SIG-M5 treated with dmso at 0.1 percent for 504 hours (cell line): ENCODE measurements around the gene RGMB.
"Not testable (repeated sequence)": the region's sequence is repeated elsewhere in the genome, so short reads cannot be mapped to it uniquely, and the experiment has no call there.

Source experiments
- DNase-seq: peaks from one replicate; lab custom pipeline; 2025; ENCODE audit not compliant: unreplicated experiment; lab: John Stamatoyannopoulos, UW

RGMB gene

GRCh38 chr5:98773464-98774191 lies at the start of gene RGMB:
Gene RGMB (plus strand): TSS chr5:98773663. CDS start chr5:98774071, 408 bp downstream.
- DNase-seq = peak; percentile 86

DNA sequence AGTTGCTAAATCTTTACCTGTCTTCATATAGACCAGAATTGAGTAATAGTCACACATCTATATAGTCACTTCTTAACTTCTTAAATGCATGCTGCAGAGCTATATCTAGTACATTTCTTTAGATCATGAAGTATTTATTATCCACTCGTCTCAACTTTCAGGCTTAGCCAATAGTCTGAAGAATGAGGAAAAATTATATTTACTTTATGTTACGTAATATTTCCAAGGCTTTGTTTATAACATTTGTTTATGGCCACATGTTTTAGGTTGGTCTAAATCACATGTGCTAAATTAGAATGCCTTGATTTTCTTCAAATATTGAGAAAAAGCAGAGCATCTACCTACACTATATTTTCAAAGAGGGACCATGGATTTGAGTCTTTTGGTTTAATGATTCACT lies 47.2 kb upstream of the RGMB start:
- DNase-seq = no peak

- DNase-seq = no peak
Measured at GRCh38 chr5:98727686-98728085, 45.8 kb upstream of the RGMB start.

- DNase-seq = no peak
Measured at GRCh38 chr5:98734646-98735045, 38.8 kb upstream of the RGMB start.

GRCh38 chr5:98735806-98736507 lies 37.5 kb upstream of the RGMB start:
- no peak for DNase-seq

DNA sequence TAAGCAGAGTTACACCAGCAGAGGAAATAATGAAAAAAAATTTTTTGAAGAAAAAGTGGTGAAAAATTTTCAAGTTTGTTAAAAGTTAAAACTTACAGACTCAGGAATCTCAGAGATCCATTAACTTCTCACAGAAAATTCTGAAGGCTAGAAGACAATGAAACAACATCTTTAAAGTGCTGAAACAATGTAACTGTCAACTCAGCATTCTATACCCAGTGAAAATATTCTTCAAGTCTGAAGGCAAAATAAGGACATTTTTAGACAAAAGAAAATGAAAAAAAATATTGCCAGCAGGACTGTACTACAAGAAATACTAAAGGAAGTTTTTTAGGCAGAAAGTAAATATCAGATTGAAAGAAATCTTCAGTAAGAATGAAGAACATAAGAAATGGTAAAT lies 36.7 kb upstream of the RGMB start:
- DNase-seq = no peak

DNA sequence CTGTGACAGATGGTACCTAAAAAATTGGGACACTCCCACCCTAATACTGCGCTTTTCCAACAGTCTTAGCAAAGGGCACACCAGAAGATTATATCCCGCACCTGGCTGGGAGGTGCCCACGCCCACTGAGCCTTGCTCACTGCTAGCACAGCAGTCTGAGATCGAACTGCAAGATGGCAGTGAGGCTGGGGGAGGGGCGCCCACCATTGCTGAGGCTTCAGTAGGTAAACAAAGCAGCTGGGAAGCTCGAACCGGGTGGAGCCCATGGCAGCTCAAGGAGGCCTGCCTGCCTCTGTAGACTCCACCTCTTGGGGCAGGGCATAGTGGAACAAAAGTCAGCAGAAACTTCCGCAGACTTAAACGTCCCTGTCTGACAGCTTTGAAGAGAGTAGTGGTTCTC lies 36.0 kb upstream of the RGMB start:
- not testable (repeated sequence) for DNase-seq

DNA sequence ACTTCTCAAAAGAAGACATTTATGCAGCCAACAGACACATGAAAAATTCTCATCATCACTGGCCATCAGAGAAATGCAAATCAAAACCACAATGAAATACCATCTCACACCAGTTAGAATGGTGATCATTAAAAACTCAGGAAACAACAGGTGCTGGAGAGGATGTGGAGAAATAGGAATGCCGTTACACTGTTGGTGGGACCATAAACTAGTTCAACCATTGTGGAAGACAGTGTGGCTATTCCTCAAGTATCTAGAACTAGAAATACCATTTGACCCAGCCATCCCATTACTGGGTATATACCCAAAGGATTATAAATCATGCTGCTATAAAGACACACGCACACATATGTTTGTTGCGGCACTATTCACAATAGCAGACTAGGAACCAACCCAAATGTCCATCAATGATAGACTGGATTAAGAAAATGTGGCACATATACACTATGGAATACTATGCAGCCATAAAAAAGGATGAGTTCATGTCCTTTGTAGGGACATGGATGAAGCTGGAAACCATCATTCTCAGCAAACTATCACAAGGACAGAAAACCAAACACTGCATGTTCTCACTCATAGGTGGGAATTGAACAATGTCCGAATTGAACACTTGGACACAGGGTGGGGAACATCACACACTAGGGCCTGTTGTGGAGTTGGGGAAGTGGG lies 34.8 kb upstream of the RGMB start:
- DNase-seq = not testable (repeated sequence)

- DNase-seq = no peak
Measured at GRCh38 chr5:98741926-98742325, 31.5 kb upstream of the RGMB start.

DNA sequence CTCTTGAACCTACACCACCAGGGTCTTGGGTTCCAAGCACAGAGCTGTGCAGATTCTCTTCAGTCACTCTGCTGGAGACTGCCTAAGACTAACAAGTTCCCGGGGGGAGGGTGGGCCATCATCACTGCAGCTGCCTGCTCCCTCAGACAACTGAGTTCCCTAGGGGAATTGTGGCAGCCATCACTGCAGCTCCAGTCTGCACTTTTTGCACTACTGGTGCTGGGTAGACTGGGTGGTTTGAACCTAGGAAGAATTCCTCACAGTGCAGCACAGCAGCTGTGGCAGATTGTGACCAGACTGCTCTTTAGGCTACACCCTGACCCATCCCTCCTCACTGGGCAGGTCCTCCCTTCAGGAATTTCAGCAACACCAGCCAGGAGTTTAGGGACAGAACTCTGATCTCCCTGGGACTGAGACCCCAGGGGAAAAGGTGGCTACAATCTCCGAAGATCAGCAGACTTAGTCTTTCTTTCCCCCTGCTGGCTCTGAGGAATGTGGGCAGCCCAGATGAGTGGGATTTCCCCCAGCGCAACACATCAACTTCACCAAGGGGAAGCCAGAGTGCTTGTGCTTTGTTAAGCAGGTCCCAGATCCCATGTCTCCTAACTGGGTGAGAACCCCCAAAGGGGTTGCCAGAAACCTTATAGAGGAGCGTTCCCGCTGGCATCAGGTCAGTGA lies 30.9 kb upstream of the RGMB start:
- no peak for DNase-seq

- not testable (repeated sequence) for DNase-seq
Measured at GRCh38 chr5:98748259-98748658, 25.2 kb upstream of the RGMB start.

DNA sequence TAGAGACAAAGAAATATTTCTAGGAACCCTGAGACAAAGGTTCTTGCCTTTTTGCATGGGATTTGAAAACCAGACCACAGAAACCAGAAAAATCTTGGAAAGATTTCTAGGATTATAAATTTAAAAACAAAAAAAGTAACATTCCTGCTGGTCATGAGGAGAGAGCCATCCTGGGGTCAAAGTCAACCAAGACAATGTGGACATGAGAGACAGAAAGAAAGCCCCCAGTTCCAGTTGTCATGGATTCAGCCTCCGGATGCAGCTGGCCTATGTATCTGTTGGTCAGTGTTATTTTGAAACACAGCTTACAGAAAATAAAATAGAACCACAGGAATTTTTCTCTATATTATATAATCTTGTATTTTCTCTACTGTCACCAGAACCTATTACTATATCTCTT lies 24.4 kb upstream of the RGMB start:
- DNase-seq = no peak

DNA sequence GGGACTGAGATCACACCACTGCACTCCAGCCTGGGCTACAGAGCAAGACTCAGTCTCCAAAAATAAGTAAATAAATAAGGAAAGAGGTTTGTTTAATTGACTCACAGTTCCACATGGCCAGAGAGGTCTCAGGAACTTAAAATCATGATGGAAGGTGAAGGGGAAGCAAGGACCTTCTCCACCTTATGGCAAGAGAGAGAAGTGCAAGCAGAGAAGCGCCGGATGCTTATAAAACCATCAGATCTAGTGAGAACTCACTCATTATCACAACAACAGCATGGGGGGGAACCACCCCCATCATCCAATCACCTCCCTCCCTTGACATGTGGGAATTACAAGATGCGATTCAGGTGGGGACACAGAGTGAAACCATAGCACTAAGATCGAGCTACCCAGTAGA lies 22.8 kb upstream of the RGMB start:
- DNase-seq = peak; percentile 9

DNA sequence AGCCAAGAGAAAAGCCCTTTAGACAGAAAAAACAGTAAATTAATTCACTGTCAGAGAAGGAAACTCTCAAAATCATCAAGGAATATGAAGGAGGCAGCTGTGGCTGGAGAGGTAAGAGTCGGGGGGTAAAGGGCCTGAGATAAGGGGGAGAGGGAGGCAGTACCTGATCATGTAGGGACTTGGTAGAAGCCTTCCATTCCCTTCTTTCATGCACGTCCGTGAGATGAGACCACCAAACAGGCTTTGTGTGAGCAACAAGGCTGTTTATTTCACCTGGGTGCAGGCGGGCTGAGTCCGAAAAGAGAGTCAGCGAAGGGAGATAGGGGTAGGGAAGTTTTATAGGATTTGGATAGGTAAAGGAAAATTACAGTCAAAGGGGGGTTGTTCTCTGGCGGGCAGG lies 21.1 kb upstream of the RGMB start:
- DNase-seq = not testable (repeated sequence)

GRCh38 chr5:98752801-98753200 lies 20.7 kb upstream of the RGMB start:
- DNase-seq = not testable (repeated sequence)

DNA sequence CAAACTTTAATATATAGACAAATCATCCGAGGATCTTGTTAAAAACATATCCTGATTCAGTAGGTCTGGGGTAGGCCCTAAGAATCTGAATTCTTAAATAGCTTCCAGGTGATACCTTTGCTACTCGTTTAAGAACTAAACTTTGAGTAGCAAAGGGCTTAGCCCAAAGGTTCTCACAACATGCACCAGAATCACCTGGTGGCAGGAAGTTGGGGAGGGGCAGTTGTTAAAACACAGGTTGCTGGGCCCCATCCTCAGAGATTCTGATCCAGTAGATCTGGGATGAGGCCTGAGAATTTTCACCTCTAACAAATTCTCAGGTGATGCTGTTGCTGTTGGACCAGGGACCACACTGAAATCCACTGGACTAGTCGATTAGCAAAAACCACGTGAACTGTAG lies 20.0 kb upstream of the RGMB start:
- no peak for DNase-seq

DNA sequence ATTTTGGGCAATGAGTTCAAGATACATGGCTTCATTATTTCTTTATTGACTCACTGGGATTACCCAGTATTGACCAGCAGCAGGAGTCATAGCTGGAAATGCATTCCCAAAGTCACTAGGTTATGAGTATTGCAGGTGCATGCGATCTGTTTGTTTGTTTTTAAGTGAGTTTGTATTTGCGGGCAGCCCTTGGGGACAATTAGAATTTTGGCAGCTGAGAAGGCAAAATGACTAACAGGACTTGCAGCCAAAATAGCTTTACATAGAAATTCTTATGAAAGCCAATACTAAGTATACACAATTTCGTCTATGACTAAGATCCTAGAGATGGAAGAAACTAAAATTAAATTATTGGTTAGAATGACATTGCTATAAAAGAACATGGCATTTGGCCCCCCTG lies 18.1 kb upstream of the RGMB start:
- DNase-seq = no peak

GRCh38 chr5:98757978-98758377 lies 15.5 kb upstream of the RGMB start:
- DNase-seq = no peak

GRCh38 chr5:98763001-98763630 lies 10.3 kb upstream of the RGMB start:
- no peak for DNase-seq

- DNase-seq = no peak
Measured at GRCh38 chr5:98765815-98766214, 7.6 kb upstream of the RGMB start.

GRCh38 chr5:98767581-98767980 lies 5.9 kb upstream of the RGMB start:
- no peak for DNase-seq
